Stomach (tissue), 9 donors: Measurements from ENCODE around the gene HPS1. TPM values are rescaled to one million over a fixed set of nuclear protein-coding genes. Genes with fewer than 3 reads are reported as not detected.

Experiments used
- DNase-seq, 2 donors: peaks; one replicate each; pipeline versions ENCODE4 v3.0.0 to v3.0.0-alpha.2; 2013 to 2019
- H3K27ac ChIP-seq, 5 donors: fragments of 200-600 bp in 4 of 5; sonication (generic) in 4 of 5; one replicate each; pipeline ENCODE4 v1.5.1; 2013 to 2019; ENCODE audit warnings: mild to moderate bottlenecking in 1 of 5, moderate library complexity in 1 of 5
- H3K27me3 ChIP-seq, 3 donors: fragments of 200-600 bp; sonication (generic); one replicate each; pipeline ENCODE4 v1.5.1; 2017 to 2019; ENCODE audit warnings: mixed run types in 1 of 3
- H3K36me3 ChIP-seq, 4 donors: fragments of 200-600 bp; sonication (generic); 1 replicate in 3 of 4; 2 replicates in 1 of 4; pipeline ENCODE4 v1.5.1; 2016 to 2019
- H3K4me1 ChIP-seq, 4 donors: fragments of 200-600 bp; sonication (generic); one replicate each; pipeline ENCODE4 v1.5.1; 2016 to 2019
- H3K4me3 ChIP-seq, 4 donors: fragments of 200-600 bp; sonication (generic) in 3 of 4; one replicate each; pipeline ENCODE4 v1.5.1; 2016 to 2019; ENCODE audit warnings: mild to moderate bottlenecking in 1 of 4
- H3K9me3 ChIP-seq, 4 donors: fragments of 200-600 bp; sonication (generic); one replicate each; pipeline ENCODE4 v1.5.1; 2016 to 2019
- EP300 ChIP-seq: sonication (generic); formaldehyde crosslinking; IDR thresholded peaks from one replicate; pipeline ENCODE4 v1.6.1; 2017; ENCODE audit warnings: antibody characterized with exemption
- POLR2A ChIP-seq, 4 donors: fragments of 450-650 bp; IDR thresholded peaks; one replicate each; pipeline ENCODE4 v1.6.1; 2016; ENCODE audit warnings: antibody characterized with exemption in 4 of 4, control low read depth in 2 of 4, mild to moderate bottlenecking in 1 of 4, moderate library complexity in 1 of 4
- POLR2AphosphoS5 ChIP-seq, 3 donors: sonication (generic); formaldehyde crosslinking; IDR thresholded peaks; one replicate each; pipeline ENCODE4 v1.6.1; 2016; ENCODE audit warnings: antibody characterized with exemption in 3 of 3
- WGBS, 5 donors: extraction: QIAGEN DNeasy Blood & Tissue Kit in 3 of 5; methylation state at CpG; one replicate each; pipeline versions ENCODE4 v1.1.5 to v1.1.7; 2013 to 2018; 5-methylcytosine and 5-hydroxymethylcytosine counted together
- intact Hi-C: fragments of 100-400 bp; cut with DNase I; formaldehyde crosslinking; loops from one replicate; pipeline ENCODE4 v1.15.1; 2023; ENCODE audit warnings: low total_unique reads
- polyA plus RNA-seq, 3 donors: library from polyadenylated mRNA; stranded (reverse); fragments of 200-250 nt; gene quantifications; one replicate each; pipeline ENCODE4 v1.2.3, GENCODE V29; 2013
- total RNA-seq, 5 donors: library from RNA; depleted of rRNA; stranded (reverse); fragments of >200 nt; gene quantifications; one replicate each; pipeline versions ENCODE4 v1.1.0 to v1.2.3, GENCODE V29; 2014 to 2016
- TF ChIP-seq, protein P1 (sequence below), 7 experiments: fragments of 450-650 bp in 4 of 7; fragments of 200-600 bp in 3 of 7; sonication (generic) in 3 of 7; IDR thresholded peaks; one replicate each; pipeline ENCODE4 v1.5.1; 2016 to 2019; ENCODE audit warnings: antibody characterized with exemption in 7 of 7, control low read depth in 2 of 7, mild to moderate bottlenecking in 1 of 7
- donor health status: healthy with polysubstance abuse.
- donor health status: Bipolar disorder and iron deficiency.
- donor health status: healthy.

HPS1 gene
- total and polyA plus RNA-seq, 8 donors: 15.1 to 140 (median 49.1) TPM

- intact Hi-C loops: no loop called here
- WGBS, 5 donors: 80 to 91% (median 85%) methylated on average over 10 of the region's 10 CpGs
- no peak overlapping the region for H3K4me3 ChIP-seq
- no peaks in the 10 kb centered on the region for H3K27me3 ChIP-seq
- H3K27ac ChIP-seq: no peak overlapping the region
- peaks cover 16 to 50% (median 29%) of the 10 kb centered on the region in 4 donors for H3K4me1 ChIP-seq
- TF ChIP-seq POLR2A (IDR thresholded peaks at IDR 0.05) (no peak), EP300 (no peak), POLR2AphosphoS5 (IDR thresholded peaks at IDR 0.05) (no peak)
- TF ChIP-seq, protein P1, sequence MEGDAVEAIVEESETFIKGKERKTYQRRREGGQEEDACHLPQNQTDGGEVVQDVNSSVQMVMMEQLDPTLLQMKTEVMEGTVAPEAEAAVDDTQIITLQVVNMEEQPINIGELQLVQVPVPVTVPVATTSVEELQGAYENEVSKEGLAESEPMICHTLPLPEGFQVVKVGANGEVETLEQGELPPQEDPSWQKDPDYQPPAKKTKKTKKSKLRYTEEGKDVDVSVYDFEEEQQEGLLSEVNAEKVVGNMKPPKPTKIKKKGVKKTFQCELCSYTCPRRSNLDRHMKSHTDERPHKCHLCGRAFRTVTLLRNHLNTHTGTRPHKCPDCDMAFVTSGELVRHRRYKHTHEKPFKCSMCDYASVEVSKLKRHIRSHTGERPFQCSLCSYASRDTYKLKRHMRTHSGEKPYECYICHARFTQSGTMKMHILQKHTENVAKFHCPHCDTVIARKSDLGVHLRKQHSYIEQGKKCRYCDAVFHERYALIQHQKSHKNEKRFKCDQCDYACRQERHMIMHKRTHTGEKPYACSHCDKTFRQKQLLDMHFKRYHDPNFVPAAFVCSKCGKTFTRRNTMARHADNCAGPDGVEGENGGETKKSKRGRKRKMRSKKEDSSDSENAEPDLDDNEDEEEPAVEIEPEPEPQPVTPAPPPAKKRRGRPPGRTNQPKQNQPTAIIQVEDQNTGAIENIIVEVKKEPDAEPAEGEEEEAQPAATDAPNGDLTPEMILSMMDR (IDR thresholded peaks at IDR 0.05): no peak
- DNase-seq: no peak
- no peaks in the 10 kb centered on the region for H3K9me3 ChIP-seq
- peaks cover 0 to 4% (median 0%) of the 10 kb centered on the region in 4 donors for H3K36me3 ChIP-seq
Measured at GRCh38 chr10:98410759-98411158, 36.0 kb downstream of the HPS1 start.

- peaks cover 11 to 49% (median 26%) of the 10 kb centered on the region in 4 donors for H3K4me1 ChIP-seq
- no peak for DNase-seq
- H3K36me3 ChIP-seq: peaks cover 0 to 4% (median 0%) of the 10 kb centered on the region in 4 donors
- 86 to 99% (median 98%) methylated on average over 4 of the region's 4 CpGs for WGBS, 5 donors
- H3K9me3 ChIP-seq: no peaks in the 10 kb centered on the region
- TF ChIP-seq POLR2AphosphoS5 (IDR thresholded peaks at IDR 0.05): no peak
- TF ChIP-seq, protein P1 (IDR thresholded peaks at IDR 0.05): no peak
- no peak for TF ChIP-seq EP300
- no peak for TF ChIP-seq POLR2A (IDR thresholded peaks at IDR 0.05)
- H3K27ac ChIP-seq: no peak overlapping the region
- intact Hi-C loops: no loop called here
- no peak overlapping the region for H3K4me3 ChIP-seq
- no peaks in the 10 kb centered on the region for H3K27me3 ChIP-seq
Measured at GRCh38 chr10:98410135-98410743, 36.5 kb downstream of the HPS1 start.

GRCh38 chr10:98408799-98409198, 37.9 kb downstream of the HPS1 start:
- WGBS, 5 donors: 85 to 91% (median 90%) methylated on average over 4 of the region's 4 CpGs
- no peak overlapping the region for H3K27ac ChIP-seq

GRCh38 chr10:98407744-98408241, 38.9 kb downstream of the HPS1 start:
- peaks cover 0 to 53% (median 25%) of the 10 kb centered on the region in 4 donors for H3K4me1 ChIP-seq
- no peaks in the 10 kb centered on the region for H3K9me3 ChIP-seq
- H3K27me3 ChIP-seq: no peaks in the 10 kb centered on the region
- 89 to 96% (median 96%) methylated on average over 14 to 18 of the region's 18 CpGs for WGBS, 5 donors
- no peak for DNase-seq
- peaks cover 0 to 6% (median 3%) of the 10 kb centered on the region in 4 donors for H3K36me3 ChIP-seq
- intact Hi-C loops: no loop called here
- TF ChIP-seq EP300 (no peak), POLR2AphosphoS5 (IDR thresholded peaks at IDR 0.05) (no peak), POLR2A (IDR thresholded peaks at IDR 0.05) (no peak)
- TF ChIP-seq, protein P1 (IDR thresholded peaks at IDR 0.05): no peak
- H3K4me3 ChIP-seq: no peak overlapping the region
- no peak overlapping the region for H3K27ac ChIP-seq

More at GRCh38 chr10:98408799-98409198, 37.9 kb downstream of the HPS1 start:
- Histone ChIP-seq H3K4me1 (peaks cover 0 to 47% (median 23%) of the 10 kb centered on the region in 4 donors), H3K9me3 (no peaks in the 10 kb centered on the region), H3K4me3 (no peak overlapping the region), H3K36me3 (peaks cover 0 to 4% (median 0%) of the 10 kb centered on the region in 4 donors), H3K27me3 (no peaks in the 10 kb centered on the region)
- no peak for DNase-seq
- intact Hi-C loops: no loop called here
- TF ChIP-seq, protein P1 (IDR thresholded peaks at IDR 0.05): no peak
- no peak for TF ChIP-seq POLR2A (IDR thresholded peaks at IDR 0.05)
- TF ChIP-seq EP300: no peak
- TF ChIP-seq POLR2AphosphoS5 (IDR thresholded peaks at IDR 0.05): no peak
